D341Med (cell line): ENCODE measurements around the gene SPEG.

ENCODE experiments used
- DNase-seq: peaks from one replicate; pipeline ENCODE4 v3.0.0; 2012; ENCODE audit warnings: low spot score

SPEG gene

DNA sequence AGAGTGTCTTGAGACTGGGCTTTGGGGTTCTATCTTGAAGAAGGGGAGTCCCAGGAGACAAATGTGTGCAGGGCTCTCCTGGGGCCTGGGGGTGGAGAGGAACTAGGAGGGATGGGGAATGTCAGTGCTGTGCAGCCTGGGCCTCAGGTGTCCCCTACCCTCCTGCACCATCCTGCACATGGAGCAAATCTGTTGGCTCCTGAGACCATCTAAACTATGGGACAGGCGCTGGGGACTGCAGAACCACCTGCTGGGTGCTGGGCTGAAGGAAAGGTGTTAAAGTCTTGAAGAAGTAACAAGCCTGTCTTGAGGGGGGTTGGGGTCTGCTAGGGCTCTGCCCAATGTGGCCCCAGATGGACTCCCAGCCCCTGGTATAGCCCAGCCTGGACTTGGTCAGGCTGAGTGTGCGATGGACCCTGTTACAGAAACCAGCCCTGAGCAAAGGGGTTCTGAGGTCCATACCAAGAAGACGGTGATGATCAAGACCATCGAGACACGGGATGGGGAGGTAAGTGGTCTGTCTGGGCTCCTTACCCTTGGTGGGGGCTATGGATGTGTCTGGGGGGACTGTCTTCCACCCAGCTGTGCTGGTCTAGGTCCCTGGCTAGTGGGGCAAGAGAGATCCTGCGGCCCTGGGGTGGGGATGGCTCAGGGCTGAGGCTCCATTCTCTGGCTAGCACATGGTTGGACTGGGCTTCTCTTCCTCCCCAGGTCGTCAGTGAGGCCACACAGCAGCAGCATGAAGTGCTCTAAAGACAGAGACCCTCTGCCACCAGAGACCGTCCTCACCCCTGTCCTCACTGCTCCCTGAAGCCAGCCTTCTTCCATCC lies 9.2 kb upstream of the SPEG start:
- DNase-seq, result no peak

DNA sequence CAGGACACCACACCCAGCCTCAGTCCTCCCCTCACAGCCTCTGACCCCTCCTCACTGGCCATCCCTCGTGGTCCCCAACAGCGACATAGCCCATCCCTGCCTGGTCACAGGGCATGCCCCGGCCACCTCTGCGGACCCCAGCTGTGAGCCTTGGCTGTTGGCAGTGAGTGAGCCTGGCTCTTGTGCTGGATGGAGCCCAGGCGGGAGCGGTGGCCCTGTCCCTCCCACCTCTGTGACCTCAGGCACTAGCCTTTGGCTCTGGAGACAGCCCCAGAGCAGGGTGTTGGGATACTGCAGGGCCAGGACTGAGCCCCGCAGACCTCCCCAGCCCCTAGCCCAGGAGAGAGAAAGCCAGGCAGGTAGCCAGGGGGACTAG lies 8.6 kb upstream of the SPEG start:
- no peak for DNase-seq

DNA sequence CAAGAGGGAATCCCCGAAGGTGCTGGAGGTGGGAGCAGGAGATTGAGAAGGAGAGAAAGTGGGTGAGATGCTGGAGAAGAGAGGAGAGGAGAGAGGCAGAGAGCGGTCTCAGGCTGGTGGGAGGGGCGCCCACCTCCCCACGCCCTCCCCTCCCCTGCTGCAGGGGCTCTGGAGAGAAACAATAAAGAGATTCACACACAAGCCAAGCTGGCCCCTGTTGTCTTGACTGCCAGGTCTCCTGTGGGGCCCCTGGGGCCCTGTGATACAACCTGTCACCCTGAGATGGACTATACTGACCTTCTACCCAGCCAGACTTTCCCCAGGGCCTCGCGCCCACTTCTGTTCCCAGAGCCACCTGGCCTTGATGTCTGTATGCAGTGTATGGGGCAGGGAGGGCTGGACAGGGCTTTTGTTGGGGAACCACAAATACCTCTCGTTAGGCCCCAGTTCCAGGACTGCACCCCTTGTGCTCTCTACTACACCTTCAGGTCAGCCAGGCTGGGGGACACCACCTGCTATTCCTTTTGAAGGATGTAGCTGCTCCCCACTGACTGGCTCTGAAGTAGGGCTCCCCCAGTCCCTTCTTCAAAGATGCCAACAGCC lies 8.0 kb upstream of the SPEG start:
- DNase-seq, result no peak

DNA sequence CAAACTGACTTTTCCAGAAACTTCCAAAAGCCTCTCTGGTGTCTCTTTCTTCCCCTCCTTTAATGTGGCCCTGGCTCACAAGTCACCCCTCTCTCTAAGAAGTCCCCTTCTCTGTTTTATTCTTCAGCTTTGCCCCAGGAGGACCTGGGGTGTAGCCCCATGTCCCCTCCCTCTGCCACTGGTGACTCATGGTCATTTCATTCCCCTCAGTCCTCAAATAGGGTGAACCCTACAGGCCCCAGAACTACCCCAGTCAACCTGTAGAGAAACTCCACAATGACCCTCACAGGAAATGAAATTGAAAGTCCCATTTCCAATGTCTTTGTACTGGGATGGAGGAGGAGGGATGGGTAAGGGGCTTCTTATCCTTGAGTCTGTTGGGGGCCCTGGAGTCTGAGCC lies 6.2 kb upstream of the SPEG start:
- no peak for DNase-seq

DNA sequence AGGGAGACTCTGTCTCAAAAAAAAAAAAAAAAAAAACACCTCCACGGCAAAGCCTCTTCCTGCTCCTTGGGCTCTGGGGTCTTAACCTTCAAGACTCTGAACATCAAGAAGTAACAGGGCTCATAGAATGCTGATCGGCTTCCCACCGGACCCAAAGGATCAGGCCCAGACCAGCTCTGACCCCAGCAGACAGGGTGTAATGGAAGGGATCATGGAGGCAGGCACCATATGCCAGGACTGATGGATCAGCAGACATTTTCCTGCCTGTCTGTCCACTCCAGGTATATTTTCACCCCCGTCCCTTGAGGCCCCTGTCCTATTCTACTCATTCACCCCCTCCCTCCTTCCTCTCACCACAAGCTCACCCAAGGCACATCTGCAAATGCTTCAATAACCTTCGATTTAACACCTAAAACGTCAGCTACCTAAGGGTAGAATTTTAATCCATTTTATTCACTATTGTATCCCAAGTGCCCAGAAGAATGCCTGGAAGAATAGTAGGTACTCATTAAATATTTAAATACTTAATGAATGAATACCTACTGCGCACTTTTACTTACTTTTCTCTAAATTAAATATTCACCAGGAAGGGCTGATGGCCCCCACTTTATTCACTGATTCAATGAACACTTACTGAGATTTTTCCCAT lies 4.6 kb upstream of the SPEG start:
- no peak for DNase-seq

DNA sequence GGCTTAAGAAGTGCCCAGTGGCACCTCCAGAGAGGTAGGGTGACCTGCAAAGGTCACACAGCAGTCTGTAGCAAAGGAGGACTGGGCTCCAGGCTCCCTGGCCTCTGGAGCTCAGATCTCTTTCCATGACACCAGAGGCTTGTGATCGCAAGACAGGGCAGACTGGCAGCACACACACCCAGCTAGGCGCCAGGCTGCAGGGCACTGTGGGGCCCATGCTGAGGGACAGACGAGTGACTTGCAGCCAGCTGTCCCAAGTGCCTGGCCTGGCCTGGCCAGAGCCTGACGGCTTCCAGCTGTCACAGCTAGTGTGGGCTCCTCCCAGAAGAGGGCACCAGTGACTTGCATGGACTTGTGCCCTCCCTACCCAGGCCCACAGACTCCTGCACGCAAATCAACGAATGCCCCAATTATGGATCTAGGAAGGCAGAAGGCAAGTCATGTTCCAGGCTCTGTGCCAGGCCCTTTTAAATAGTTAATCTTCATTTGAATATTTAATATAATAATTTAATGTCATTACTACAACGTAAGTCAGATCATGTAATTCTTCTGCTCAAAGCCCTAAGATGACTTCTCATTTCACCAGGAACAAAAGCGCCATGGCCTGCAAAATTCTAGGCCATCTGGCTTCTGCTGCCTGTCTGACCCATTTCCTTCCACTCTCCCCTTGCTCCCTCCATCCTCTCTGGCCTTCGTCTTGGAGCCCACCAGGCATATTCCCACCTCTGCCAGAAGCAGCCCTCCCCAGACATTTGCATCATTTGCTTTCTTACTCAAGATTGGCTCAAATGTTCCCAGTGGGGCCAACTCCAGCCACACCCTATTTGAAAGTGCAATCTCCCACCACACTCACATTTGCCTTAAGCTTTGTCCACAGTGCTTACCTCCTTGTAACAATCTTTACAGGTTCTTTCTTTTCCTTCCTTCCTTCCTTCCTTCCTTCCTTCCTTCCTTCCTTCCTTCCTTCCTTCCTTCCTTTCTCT lies 3.7 kb upstream of the SPEG start:
- DNase-seq, result peak; percentile 64

DNA sequence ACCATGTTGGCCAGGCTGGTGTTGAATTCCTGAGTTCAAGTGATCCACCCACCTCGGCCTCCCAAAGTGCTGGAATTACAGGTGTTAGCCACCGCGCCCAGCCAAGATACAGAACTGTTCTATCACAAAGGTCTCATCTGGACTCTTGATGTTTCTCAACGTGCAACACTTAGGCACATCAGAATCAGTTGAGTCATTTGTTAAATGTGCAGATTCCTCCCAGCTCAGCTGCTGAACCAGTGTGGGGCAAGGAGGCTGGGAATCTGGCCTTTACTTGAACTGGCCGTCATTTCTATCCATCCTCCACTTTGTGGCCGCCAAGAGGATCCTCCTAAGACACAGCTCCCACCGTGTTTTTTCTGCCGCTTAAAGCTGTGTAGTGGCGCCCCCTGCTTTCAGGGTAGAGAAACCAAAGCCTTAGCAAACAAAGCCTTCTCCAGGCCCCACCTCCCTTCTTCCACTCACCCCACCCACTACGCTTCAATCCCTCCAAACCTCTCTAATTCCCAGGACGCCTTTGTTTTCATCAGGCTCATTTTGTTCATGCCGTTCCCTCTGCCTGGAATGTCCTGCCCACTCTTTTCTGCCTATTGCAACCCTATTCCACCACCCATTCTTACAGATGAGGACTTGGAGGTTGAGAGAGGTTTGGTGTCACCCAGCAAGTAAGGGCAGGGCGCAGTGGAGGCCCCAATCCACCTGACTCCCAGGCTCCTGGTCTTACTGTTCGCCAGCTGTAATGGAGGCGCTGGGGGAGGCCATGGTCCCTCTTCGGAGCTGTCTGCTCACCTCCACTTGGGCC lies 776 bp upstream of the SPEG start:
- DNase-seq, result peak; percentile 65

DNA sequence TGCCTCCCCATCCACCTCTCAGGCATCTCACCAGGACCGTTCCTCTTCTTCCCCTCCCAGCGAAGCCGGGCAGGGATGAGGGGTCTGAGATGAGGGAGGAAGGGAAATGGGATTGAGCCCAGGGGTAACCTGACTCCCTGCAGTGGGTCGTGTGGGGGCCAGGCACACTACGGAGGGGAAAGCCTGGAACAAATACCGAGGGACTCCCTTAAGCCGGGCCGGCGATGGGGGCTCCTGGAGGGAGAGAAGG lies 250 bp upstream of the SPEG start:
- no peak for DNase-seq

DNA sequence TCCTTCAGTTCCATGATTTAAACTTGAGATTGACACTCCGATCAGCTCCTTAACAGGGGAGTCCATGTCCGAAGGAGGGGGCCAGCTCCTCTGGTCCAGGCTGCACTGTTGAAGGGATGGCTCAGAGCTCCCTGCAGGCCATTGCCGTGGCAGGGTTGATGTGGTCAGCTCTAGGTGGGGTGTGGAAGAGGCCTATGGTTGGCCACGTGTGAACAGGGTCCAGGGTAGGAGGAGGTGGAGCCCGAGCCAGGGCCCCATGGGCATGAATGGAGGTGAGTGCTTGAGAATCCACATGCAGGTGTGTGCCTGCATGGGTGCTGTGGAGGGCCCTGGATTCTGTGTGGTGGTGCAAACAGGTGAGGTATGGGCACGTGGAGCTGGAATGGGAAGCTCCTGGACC lies 1.1 kb downstream of the SPEG start:
- no peak for DNase-seq

DNA sequence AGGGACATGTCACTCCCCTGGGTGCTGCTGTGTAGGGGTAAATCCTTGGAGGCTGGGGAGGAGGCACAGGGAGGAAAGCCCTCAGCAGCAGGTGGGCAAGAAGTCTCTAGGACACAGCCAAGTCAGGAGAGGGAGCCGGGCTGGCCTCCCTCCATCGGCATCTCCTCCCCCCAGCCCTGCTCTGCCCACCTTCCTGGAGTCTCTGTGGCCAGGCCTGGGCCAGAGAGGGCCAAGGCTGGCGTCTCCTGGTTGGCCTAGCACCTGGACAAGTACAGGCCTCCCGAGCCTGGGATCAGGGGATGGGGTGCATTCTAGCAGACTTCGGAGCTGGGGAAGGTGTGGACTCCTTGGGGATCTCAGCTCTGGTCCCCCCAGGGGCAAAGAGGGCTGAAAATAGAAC lies 1.8 kb downstream of the SPEG start:
- no peak for DNase-seq

DNA sequence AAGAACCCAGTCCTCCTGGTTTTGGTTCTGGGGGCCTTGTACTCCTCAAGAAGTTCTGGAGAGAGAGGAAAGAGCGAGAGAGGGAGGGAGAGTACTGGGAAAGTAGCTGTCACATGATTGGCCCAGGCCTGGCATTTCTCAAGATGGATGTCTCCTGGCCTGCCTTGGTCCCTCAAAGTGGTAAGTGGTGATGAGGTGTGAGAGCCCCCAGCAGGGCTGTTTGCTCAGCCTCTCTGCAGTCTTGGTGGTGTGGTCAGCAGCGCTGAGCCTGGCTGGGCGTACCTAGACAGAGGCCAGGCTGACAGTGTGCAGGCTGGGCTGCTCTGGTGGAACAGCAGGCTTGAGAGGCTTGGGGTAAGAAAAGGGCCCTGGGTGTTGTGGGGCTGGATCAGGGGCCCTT lies 2.5 kb downstream of the SPEG start:
- no peak for DNase-seq

DNA sequence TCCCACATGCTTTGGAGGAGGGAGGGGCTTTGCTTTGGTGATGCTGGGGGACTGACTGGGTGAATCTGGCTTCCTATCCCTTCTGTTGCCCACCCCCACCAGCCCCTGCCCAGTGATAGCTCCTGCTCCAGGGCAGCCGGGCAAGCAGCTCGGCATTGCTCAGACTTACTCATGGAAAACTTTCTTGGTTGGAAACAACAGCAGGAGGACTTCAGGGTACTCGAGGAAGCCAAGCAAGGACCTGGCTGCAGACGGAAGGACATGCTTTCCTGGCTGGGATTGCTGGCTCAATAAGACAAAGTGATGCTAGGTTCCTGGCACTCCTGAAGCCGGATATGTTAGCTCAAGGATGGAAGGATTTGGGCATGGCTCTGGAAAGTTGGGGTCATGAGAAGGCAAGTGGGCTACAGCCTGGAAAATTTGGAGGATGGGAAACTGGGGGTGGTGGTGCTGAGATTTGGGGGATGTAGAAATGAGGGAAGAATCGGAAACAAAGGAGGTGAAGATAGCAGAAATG lies 3.1 kb downstream of the SPEG start:
- no peak for DNase-seq

DNA sequence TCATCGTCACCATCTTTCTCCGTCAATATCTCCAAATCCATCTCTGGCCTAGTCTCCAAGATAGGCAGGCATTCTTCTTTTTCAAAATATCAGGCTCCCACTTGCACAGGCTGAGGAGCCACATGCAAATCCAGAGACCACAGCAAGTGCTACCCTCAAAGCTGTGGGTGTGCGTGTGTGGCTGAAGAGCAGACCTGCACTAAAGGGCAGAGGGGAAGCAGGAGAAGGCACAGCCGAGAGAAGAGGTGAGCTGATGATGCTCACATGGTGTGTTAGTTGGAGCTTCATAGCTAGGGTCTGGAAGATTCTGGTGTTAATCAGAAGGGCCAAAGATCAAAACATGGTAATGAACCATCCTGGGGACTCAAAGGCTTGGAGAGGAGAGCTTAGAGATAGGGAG lies 3.8 kb downstream of the SPEG start:
- no peak for DNase-seq

DNA sequence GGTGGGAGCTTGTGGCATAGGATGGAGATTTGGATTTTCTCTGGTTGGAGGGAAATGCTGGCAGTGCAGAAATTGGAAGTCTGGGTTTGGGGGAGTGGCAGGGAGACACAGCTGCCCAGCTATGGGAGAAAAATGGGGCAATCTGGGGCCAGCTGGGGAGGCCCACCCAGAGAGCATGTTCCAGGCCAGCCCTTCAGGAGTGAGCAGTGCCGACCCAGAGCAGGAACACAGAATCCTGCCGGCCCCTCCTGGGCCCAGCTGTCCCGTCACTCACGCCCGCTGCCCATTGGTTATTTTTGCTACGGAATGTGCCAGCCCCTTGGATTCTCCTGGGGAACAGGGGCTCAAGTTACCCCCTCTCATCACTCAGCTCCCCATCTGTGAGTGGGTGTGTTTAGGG lies 4.9 kb downstream of the SPEG start:
- DNase-seq, result no peak

DNA sequence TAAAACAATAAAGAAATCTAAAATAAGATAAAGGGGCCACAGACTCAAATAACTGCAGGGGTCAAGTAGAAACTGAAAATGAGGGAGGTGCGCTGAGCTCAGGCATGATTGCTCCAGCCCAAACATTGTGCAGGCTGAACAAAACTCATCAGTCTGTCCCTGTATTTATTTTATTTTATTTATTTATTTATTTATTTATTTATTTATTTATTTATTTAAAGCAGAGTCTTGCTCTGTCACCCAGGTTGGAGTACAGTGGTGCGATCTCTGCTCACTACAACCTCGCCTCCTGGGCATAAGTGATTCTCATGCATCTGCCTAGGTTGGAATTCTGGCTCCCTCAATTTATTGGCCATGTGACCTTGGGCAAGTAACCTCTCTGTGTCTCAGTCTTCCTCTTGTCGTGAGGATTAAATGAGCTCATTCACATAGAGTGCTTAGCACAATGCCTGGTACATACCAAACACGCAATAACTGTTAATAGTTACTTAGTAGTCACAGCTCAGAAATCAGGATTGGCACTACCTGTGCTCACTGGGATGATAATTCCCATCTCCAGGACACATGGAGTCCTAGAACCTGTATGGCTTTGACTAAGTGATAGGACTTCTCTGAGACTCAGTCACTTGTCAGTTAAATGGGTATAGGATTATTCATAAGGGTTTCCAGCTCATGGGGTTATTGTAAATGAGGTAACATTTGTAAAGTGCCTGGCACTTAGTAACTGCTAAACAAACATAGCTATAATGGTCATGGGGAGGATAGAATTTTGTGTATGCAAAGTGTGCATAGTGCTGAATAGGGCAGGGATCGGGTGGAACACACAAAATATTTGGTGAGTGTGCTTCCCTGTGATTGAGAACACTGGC lies 6.0 kb downstream of the SPEG start:
- no peak for DNase-seq

DNA sequence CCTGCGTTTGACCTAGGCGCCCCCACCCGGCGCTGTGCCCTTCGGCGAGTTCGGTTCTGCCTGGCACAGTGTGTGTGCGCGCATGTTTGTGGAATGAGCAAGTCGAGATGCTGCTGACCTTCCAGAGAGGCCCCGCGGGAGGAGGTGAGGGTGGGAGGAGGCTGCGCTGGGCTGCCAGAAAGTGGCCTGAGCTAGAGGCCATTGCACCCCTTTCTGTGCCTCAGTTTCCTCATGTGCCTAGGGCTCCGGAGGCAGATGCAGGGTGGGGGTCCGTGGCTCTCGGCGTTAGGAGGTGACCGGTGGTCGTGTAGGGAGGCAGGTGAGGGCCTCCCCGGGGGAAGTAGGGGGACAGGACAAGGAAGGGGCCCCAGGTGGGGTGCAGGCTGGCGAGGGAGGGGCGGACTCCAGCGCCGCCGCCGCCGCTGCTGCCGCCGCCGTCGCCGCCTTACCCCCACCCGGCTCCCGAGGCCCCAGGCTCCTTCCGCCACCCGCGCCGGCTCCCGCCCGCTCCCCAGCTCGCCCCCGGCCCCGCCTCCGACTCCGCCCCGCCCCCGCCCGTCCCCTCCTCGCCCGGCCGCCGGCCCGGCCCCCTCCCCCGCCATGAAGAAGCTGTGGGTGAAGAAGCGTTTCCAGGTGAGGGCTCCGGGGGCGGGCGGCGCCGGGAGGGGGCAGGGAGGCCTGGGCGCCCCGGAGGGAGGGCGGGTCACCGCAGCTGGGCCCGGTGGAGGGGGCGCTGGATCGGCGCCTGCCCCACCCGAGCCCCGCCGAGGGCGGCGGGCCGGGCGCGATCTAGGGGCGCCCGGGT lies 7.0 kb downstream of the SPEG start:
- peak; percentile 82 for DNase-seq

DNA sequence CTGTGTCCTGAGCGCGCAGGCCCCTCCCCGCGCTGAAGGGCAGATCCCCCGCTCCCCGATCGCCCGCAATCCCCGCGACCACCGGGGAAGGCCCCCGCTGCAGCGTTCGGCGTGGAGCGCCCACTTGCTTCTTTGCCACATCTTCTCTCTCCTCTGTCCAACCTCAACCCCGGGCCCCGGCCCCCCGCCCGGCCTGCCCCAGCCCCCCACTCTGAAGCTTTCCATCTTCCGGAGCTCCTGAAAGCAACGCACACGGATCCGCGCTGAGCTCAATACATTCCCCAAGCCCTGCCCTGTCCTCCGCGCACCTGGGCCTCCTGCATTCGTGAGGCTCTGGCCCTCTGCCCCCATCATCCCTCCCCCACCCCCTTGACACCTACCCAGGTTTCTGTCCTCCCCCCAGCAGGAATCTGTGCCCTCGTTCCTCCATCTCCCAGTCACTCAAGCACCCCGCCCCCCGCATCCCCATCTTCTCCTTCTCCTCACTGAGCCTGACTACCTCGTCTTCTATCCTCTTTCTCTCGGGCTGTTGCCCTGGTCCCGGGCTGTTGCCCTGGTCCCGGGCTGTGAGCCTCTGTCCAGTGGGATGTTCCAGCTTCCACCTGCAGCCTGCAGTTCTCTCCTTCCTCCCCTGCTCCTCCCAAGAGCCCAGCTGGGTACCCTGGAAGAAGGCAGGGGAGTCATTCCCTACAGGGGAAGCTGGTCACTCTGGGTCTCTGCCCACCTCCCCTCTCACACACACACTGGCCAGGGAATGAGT lies 7.8 kb downstream of the SPEG start:
- DNase-seq, result no peak

DNA sequence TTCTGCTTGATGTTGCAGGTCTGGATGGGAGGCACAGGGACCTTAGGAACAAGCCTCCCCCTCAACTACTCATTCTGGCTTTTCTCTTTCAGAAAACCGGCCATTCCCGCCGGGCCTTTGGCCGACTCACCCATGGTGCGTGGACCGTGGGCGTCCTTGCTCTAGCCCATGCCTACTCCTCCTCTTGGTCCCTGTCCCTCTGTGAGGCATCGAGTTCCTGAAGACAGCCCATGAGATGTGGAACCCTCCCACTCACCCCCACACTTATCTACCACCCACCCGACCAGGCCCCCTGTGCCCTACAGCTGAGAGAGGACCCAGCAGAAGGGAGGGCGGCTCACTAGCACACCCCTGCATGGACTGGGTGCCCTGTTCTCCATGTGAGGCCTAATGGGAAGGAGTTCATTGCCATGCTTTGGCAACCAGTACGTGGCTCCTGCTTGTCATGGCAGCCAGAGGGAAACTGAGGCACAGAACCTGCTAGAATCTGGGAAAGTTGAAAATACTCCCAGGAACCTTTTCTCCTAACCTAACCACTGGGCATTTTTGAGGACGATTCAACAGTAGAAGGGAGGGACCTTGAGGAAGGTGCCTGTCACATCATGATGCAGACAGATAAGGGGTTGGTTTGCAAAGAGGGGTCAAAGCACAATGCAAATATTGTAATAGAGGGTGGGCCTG lies 8.5 kb downstream of the SPEG start:
- no peak for DNase-seq

DNA sequence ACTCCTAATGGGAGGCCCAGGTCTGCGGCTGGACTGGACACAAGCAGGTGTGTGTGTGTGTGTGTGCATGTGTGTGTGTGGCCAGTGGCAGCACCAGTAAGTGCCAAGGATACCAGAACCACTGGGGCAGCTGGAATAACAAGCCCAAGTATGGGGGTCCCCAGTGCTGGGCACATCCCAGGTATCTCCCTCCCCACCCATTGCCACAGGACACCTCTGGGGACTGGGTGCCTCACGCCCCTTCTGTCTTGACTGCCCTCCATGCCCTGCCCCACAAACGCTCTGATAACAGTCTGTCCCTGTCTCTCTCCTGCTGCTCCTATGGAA lies 9.0 kb downstream of the SPEG start:
- no peak for DNase-seq
